Neuronal stem cell (in vitro differentiated cells): ENCODE results near the gene ZC3H12A.

Source experiments
- DNase-seq: peaks from one replicate; pipeline ENCODE4 v3.0.0-alpha.2; 2013; ENCODE audit warnings: low spot score
- H2AFZ ChIP-seq: one replicate; pipeline ENCODE4 v1.6.1; 2013; ENCODE audit warnings: mild to moderate bottlenecking, low read length, inconsistent platforms
- H2AK5ac ChIP-seq: 2 replicates; pipeline ENCODE4 v1.6.1; 2013; ENCODE audit warnings: low read depth, mild to moderate bottlenecking, inconsistent platforms, low read length, moderate library complexity, mixed read lengths
- H2BK120ac ChIP-seq: 2 replicates; pipeline ENCODE4 v1.6.1; 2013; ENCODE audit warnings: low read depth, mild to moderate bottlenecking, inconsistent platforms, low read length, moderate library complexity, mixed read lengths
- H2BK12ac ChIP-seq: one replicate; pipeline ENCODE4 v1.6.1; 2013; ENCODE audit warnings: low read length, inconsistent platforms
- H2BK15ac ChIP-seq: 2 replicates; pipeline ENCODE4 v1.6.1; 2013; ENCODE audit warnings: mild to moderate bottlenecking, low read length, inconsistent platforms, mixed read lengths
- H2BK5ac ChIP-seq: one replicate; pipeline ENCODE4 v1.6.1; 2013; ENCODE audit warnings: inconsistent platforms, mild to moderate bottlenecking, low read length, moderate library complexity
- H3K14ac ChIP-seq: one replicate; pipeline ENCODE4 v1.6.1; 2013; ENCODE audit warnings: low read length, inconsistent platforms
- H3K18ac ChIP-seq: 2 replicates; pipeline ENCODE4 v1.6.1; 2013; ENCODE audit warnings: low read length, inconsistent platforms
- H3K23ac ChIP-seq: 2 replicates; pipeline ENCODE4 v1.6.1; 2013; ENCODE audit warnings: low read depth, mild to moderate bottlenecking, mixed read lengths, low read length, inconsistent platforms; ENCODE audit not compliant: poor library complexity
- H3K27ac ChIP-seq: replicated peaks from 3 replicates; pipeline ENCODE4 v1.5.1; 2013; ENCODE audit warnings: low read length, inconsistent platforms
- H3K27me3 ChIP-seq, 3 experiments: 2 replicates each; pipeline ENCODE4 v1.6.1; 2013; ENCODE audit warnings: low read length in 3 of 3, mild to moderate bottlenecking in 2 of 3, inconsistent platforms in 1 of 3, low read depth in 1 of 3, mixed read lengths in 1 of 3, moderate library complexity in 1 of 3; ENCODE audit not compliant: control insufficient read depth in 3 of 3, insufficient read depth in 3 of 3
- H3K36me3 ChIP-seq, 2 donors: replicated peaks in 1 of 2; 2 replicates each; pipeline ENCODE4 v1.6.1; 2013; ENCODE audit warnings: low read length in 2 of 2; ENCODE audit not compliant: control insufficient read depth in 2 of 2, insufficient read depth in 2 of 2
- H3K4ac ChIP-seq: 2 replicates; pipeline ENCODE4 v1.6.1; 2013; ENCODE audit warnings: inconsistent platforms, mild to moderate bottlenecking, low read length, moderate library complexity
- H3K4me1 ChIP-seq, 2 donors: 1 replicate in 1 of 2; 2 replicates in 1 of 2; pipeline ENCODE4 v1.6.1; 2013; ENCODE audit warnings: low read length in 2 of 2, low read depth in 1 of 2; ENCODE audit not compliant: control insufficient read depth in 2 of 2, insufficient read depth in 1 of 2
- H3K4me2 ChIP-seq: one replicate; pipeline ENCODE4 v1.6.1; 2013; ENCODE audit warnings: mild to moderate bottlenecking, low read length, inconsistent platforms; ENCODE audit not compliant: insufficient read depth, poor library complexity, severe bottlenecking
- H3K4me3 ChIP-seq, 2 donors: 2 replicates each; pipeline ENCODE4 v1.5.1; 2013; ENCODE audit warnings: low read length in 2 of 2, mild to moderate bottlenecking in 2 of 2, inconsistent platforms in 1 of 2, moderate library complexity in 1 of 2
- H3K79me1 ChIP-seq: one replicate; pipeline ENCODE4 v1.6.1; 2013; ENCODE audit warnings: low read depth, mild to moderate bottlenecking, inconsistent platforms, low read length, moderate library complexity
- H3K9ac ChIP-seq: one replicate; pipeline ENCODE4 v1.6.1; 2013; ENCODE audit warnings: mild to moderate bottlenecking, low read depth, low read length, inconsistent platforms; ENCODE audit not compliant: poor library complexity
- H3K9me3 ChIP-seq, 2 donors: replicated peaks in 1 of 2; 2 replicates each; pipeline versions ENCODE3 to v1.6.1; 2013; ENCODE audit warnings: low read length in 2 of 2, mild to moderate bottlenecking in 2 of 2, inconsistent platforms in 1 of 2, low read depth in 1 of 2, mixed read lengths in 1 of 2, moderate library complexity in 1 of 2; ENCODE audit not compliant: control insufficient read depth in 2 of 2, insufficient read depth in 1 of 2
- H4K8ac ChIP-seq: one replicate; pipeline ENCODE4 v1.6.1; 2013; ENCODE audit warnings: low read depth, mild to moderate bottlenecking, inconsistent platforms, low read length, moderate library complexity
- H4K91ac ChIP-seq: one replicate; pipeline ENCODE4 v1.6.1; 2013; ENCODE audit warnings: low read length, low read depth, mild to moderate bottlenecking, inconsistent platforms; ENCODE audit not compliant: poor library complexity
- WGBS, 2 donors: extraction: QIAGEN DNeasy Blood & Tissue Kit; methylation state at CpG; one replicate each; pipeline ENCODE4 v1.1.7; 2013; ENCODE audit warnings: missing lambda C conversion rate in 2 of 2, mixed read lengths in 1 of 2; ENCODE audit not compliant: insufficient read length in 2 of 2, insufficient replicate concordance in 1 of 2; ENCODE audit errors: extremely low coverage in 2 of 2; 5-methylcytosine and 5-hydroxymethylcytosine counted together

ZC3H12A gene

GRCh38 chr1:37471345-37472231 lies 2.8 kb upstream of the ZC3H12A start:
- Histone ChIP-seq H3K14ac (no peak overlapping the region), H3K9me3 (no peaks in the 10 kb centered on the region), H3K4me2 (no peak overlapping the region), H3K27ac (no peak overlapping the region), H3K27me3 (peaks cover 0 to 30% (median 17%) of the 10 kb centered on the region in 3 experiments), H3K23ac (no peak overlapping the region), H3K4me3 (no peak overlapping the region), H2AK5ac (no peak overlapping the region), H4K8ac (no peak overlapping the region), H2BK120ac (no peak overlapping the region), H3K36me3 (peaks cover 4 to 9% of the 10 kb centered on the region in 2 donors), H3K4ac (no peak overlapping the region), H4K91ac (no peak overlapping the region), H2BK15ac (peak overlapping the region; percentile 7), H3K79me1 (no peaks in the 10 kb centered on the region), H2AFZ (peak overlapping the region; percentile 77), H3K4me1 (peaks cover 20 to 30% of the 10 kb centered on the region in 2 donors), H2BK5ac (no peak overlapping the region), H3K18ac (peak overlapping the region; percentile 62), H3K9ac (no peak overlapping the region), H2BK12ac (no peak overlapping the region)
- no peak for DNase-seq
- no CpG with 5 or more reads among the region's 13 CpGs for WGBS, 2 donors

- H3K23ac ChIP-seq: no peak overlapping the region
- no peaks in the 10 kb centered on the region for H3K79me1 ChIP-seq
- H2BK120ac ChIP-seq: no peak overlapping the region
- H3K4me3 ChIP-seq: no peak overlapping the region
- no peak overlapping the region for H3K27ac ChIP-seq
- H2BK12ac ChIP-seq: no peak overlapping the region
- H2BK5ac ChIP-seq: no peak overlapping the region
- H3K27me3 ChIP-seq: peaks cover 0 to 26% (median 17%) of the 10 kb centered on the region in 3 experiments
- peaks cover 4 to 9% of the 10 kb centered on the region in 2 donors for H3K36me3 ChIP-seq
- no peak overlapping the region for H4K8ac ChIP-seq
- no peak overlapping the region for H2BK15ac ChIP-seq
- H3K4ac ChIP-seq: no peak overlapping the region
- no peak overlapping the region for H2AFZ ChIP-seq
- no peak overlapping the region for H2AK5ac ChIP-seq
- peaks cover 24 to 35% of the 10 kb centered on the region in 2 donors for H3K4me1 ChIP-seq
- H3K14ac ChIP-seq: no peak overlapping the region
- H3K4me2 ChIP-seq: no peak overlapping the region
- no peaks in the 10 kb centered on the region for H3K9me3 ChIP-seq
- no peak overlapping the region for H4K91ac ChIP-seq
- no peak overlapping the region for H3K18ac ChIP-seq
- no peak for DNase-seq
- no CpG with 5 or more reads among the region's 7 CpGs for WGBS, 2 donors
- H3K9ac ChIP-seq: no peak overlapping the region
Measured at GRCh38 chr1:37472281-37472680, 2.1 kb upstream of the ZC3H12A start.

- Histone ChIP-seq H2BK15ac (no peak overlapping the region), H3K9ac (no peak overlapping the region), H2BK12ac (no peak overlapping the region), H3K18ac (no peak overlapping the region), H3K9me3 (no peaks in the 10 kb centered on the region), H3K4me3 (no peak overlapping the region), H4K8ac (no peak overlapping the region), H3K27me3 (peaks cover 0 to 24% (median 17%) of the 10 kb centered on the region in 3 experiments), H2BK5ac (no peak overlapping the region), H3K27ac (no peak overlapping the region), H3K14ac (no peak overlapping the region), H3K23ac (no peak overlapping the region), H3K4me1 (peaks cover 27 to 39% of the 10 kb centered on the region in 2 donors), H4K91ac (no peak overlapping the region), H3K4me2 (no peak overlapping the region), H3K79me1 (no peaks in the 10 kb centered on the region), H2AFZ (no peak overlapping the region), H3K36me3 (peaks cover 4 to 14% of the 10 kb centered on the region in 2 donors), H2AK5ac (no peak overlapping the region), H3K4ac (no peak overlapping the region), H2BK120ac (no peak overlapping the region)
- no CpG with 5 or more reads among the region's 1 CpG for WGBS, 2 donors
- no peak for DNase-seq
Measured at GRCh38 chr1:37472994-37473393, 1.4 kb upstream of the ZC3H12A start.

GRCh38 chr1:37473431-37474045 lies 842 bp upstream of the ZC3H12A start:
- Histone ChIP-seq H3K9me3 (no peaks in the 10 kb centered on the region), H3K14ac (peak overlapping the region; percentile 9), H3K4me1 (peaks cover 27 to 39% of the 10 kb centered on the region in 2 donors), H2AFZ (peak overlapping the region; percentile 94), H3K27me3 (peaks cover 0 to 24% (median 17%) of the 10 kb centered on the region in 3 experiments), H3K36me3 (peaks cover 6 to 19% of the 10 kb centered on the region in 2 donors), H2BK15ac (peak overlapping the region; percentile 40), H3K23ac (no peak overlapping the region), H2BK12ac (peak overlapping the region; percentile 82), H2AK5ac (no peak overlapping the region), H3K4ac (no peak overlapping the region), H4K8ac (no peak overlapping the region), H2BK5ac (no peak overlapping the region), H3K9ac (peak overlapping the region; percentile 89), H2BK120ac (no peak overlapping the region), H3K18ac (no peak overlapping the region), H3K4me3 (peak overlapping the region; percentile 70 to 84), H3K79me1 (no peaks in the 10 kb centered on the region), H4K91ac (no peak overlapping the region), H3K4me2 (peak overlapping the region; percentile 97), H3K27ac (no peak overlapping the region)
- no peak for DNase-seq
- WGBS, 2 donors: no CpG with 5 or more reads among the region's 12 CpGs
